ENCODE measurements around the gene AKNAD1.

- no peak for TF ChIP-seq POLR2AphosphoS5 (IDR thresholded peaks at IDR 0.05; ENCODE audit: low read depth, low read length)
- no peak for TF ChIP-seq POLR2A (IDR thresholded peaks at IDR 0.05; ENCODE audit: low read depth, low read length)
Measured at GRCh38 chr1:108856994-108857393, at the start of gene AKNAD1.

All from GM12892 (cell line).